Erythroblast (primary cell): ENCODE data around the gene NNMT.

ENCODE experiments used
- GATA1 ChIP-seq: IDR thresholded peaks from 2 replicates; pipeline ENCODE4 v1.6.1; 2011; ENCODE audit warnings: low read depth, mild to moderate bottlenecking, control low read depth, low read length, moderate library complexity
- POLR2A ChIP-seq: IDR thresholded peaks from 2 replicates; pipeline ENCODE4 v1.6.1; 2011; ENCODE audit warnings: mild to moderate bottlenecking, low read length

DNA sequence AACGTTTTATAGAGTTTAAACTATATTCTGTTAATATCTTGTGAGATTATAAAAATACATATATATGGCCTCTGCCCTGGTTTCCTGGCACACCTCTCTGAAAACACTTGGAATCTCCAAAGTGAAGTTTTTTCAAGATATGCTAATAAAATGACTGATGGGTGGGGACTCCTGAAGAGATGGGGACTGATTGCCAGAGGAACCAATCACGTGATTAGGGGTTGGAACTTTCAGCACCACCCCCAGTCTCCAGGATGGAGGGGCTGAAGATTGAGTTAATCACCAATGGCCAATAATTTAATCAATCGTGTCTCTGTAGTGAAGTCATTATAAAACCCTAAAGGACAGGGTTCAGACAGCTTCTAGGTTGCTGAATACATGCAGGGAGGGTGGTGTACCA, 66.8 kb downstream of the NNMT start:
- TF ChIP-seq POLR2A (no peak), GATA1 (no peak)
